Tibial nerve (tissue), 4 donors: ENCODE data around the gene DOCK1. TPM values are rescaled to one million over a fixed set of nuclear protein-coding genes. Genes with fewer than 3 reads are reported as not detected.

Experiments
- DNase-seq, 2 donors: peaks; one replicate each; pipeline ENCODE4 v3.0.0-alpha.2; 2019; ENCODE audit warnings: low spot score in 2 of 2
- H3K27ac ChIP-seq, 4 donors: fragments of 200-600 bp; sonication (generic) in 3 of 4; one replicate each; pipeline ENCODE4 v1.5.1; 2017 to 2019; ENCODE audit warnings: mild to moderate bottlenecking in 1 of 4
- H3K27me3 ChIP-seq, 2 donors: fragments of 200-600 bp; sonication (generic) in 1 of 2; one replicate each; pipeline versions ENCODE4 v1.5.1 to v1.6.0; 2017 to 2019
- H3K36me3 ChIP-seq, 3 donors: fragments of 200-600 bp; sonication (generic); one replicate each; pipeline ENCODE4 v1.5.1; 2018 to 2019
- H3K4me1 ChIP-seq, 4 donors: fragments of 200-600 bp; sonication (generic) in 3 of 4; one replicate each; pipeline ENCODE4 v1.5.1; 2017 to 2019
- H3K4me3 ChIP-seq, 4 donors: fragments of 200-600 bp; sonication (generic) in 3 of 4; one replicate each; pipeline ENCODE4 v1.5.1; 2017 to 2019; ENCODE audit warnings: mild to moderate bottlenecking in 1 of 4, moderate library complexity in 1 of 4
- H3K9me3 ChIP-seq, 4 donors: fragments of 200-600 bp; sonication (generic) in 3 of 4; one replicate each; pipeline ENCODE4 v1.5.1; 2017 to 2019
- CTCF ChIP-seq, 5 experiments: fragments of 200-600 bp in 3 of 5; fragments of 450-650 bp in 2 of 5; sonication (generic) in 3 of 5; IDR thresholded peaks; one replicate each; pipeline ENCODE4 v1.5.1; 2016 to 2019; ENCODE audit warnings: antibody characterized with exemption in 5 of 5, mild to moderate bottlenecking in 3 of 5, moderate library complexity in 2 of 5
- EP300 ChIP-seq, 2 donors: sonication (generic); formaldehyde crosslinking; IDR thresholded peaks; one replicate each; pipeline ENCODE4 v1.6.1; 2017; ENCODE audit warnings: antibody characterized with exemption in 2 of 2, mild to moderate bottlenecking in 1 of 2
- POLR2A ChIP-seq, 2 donors: fragments of 450-650 bp; IDR thresholded peaks; one replicate each; pipeline ENCODE4 v1.6.1; 2017; ENCODE audit warnings: antibody characterized with exemption in 2 of 2, mild to moderate bottlenecking in 2 of 2, moderate library complexity in 2 of 2
- WGBS, 2 donors: methylation state at CpG; one replicate each; pipeline ENCODE4 v1.1.5; 2018; 5-methylcytosine and 5-hydroxymethylcytosine counted together
- total RNA-seq, 4 donors: library from RNA; depleted of rRNA; stranded (reverse); fragments of >200 nt; gene quantifications; one replicate each; pipeline ENCODE4 v1.1.0, GENCODE V29; 2016

Gene DOCK1
- total RNA-seq, 4 donors from 2014 or later, result 57.3 to 76.7 (median 63.7) TPM

DNA sequence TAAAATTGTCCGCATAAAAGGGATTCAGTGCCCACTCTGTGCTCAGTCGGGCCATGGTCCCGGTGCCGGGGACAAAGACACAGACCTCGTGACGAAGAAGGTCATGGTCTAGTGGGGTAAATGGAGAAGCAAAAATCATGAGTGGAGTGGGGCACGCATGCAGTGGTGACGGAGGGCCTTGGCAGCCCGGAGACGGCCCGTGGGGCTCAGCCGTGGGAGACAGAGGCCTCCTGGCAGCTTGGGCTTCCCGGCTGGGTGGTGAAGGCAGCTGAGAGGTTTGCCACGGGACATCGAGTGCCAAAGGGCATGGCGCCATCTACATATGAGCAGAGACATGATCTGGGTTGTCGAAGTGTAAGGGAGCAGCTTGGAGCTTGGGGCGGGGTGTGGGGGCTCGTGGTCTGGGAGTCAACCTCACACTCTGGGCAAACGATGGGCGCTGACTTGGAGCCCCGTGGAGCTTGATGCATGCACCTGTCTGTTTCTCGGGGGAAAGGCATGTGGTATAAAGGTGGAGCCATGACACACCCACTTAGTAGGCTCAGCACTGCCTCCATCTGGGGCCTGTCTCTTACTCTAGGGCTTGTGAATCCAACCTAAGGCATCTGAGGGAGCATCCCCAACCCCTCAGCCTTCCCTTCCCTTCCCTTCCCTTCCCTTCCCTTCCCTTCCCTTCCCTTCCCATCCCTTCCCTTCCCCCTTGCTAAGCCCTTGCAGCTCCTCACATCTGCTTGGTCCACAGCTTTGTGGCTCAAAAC lies 442.2 kb downstream of the DOCK1 start:
- Histone ChIP-seq H3K4me3 (no peak overlapping the region), H3K9me3 (no peaks in the 10 kb centered on the region), H3K4me1 (no peaks in the 10 kb centered on the region), H3K27me3 (no peaks in the 10 kb centered on the region), H3K27ac (no peak overlapping the region), H3K36me3 (peaks cover 0 to 43% (median 0%) of the 10 kb centered on the region in 3 donors)
- TF ChIP-seq EP300 (IDR thresholded peaks at IDR 0.05) (no peak), CTCF (IDR thresholded peaks at IDR 0.05) (no peak), POLR2A (IDR thresholded peaks at IDR 0.05) (no peak)
- WGBS, 2 donors, result 95 to 98% methylated on average over 23 of the region's 23 CpGs
- DNase-seq, result no peak

DNA sequence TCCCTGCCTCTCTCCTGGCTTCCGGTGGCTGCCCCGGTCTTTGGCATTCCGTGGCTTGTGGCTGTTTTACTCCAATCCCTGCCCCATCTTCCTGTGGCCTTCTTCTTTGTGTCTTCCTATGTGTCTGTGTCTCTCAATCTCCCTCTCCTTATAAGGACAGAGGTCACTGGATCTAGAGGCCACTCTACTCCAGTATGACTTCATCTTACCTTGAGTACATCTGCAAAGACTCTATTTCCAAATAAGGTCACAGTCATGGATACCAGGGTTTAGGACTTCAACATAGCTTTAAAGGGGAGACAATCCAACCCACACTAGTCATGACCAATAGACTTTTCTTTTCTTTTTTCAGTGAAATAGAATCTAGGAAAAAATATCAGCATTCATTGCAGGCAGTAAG lies 444.5 kb downstream of the DOCK1 start:
- DNase-seq, result no peak
- Histone ChIP-seq H3K4me3 (no peak overlapping the region), H3K4me1 (no peaks in the 10 kb centered on the region), H3K27me3 (no peaks in the 10 kb centered on the region), H3K27ac (no peak overlapping the region), H3K9me3 (no peaks in the 10 kb centered on the region), H3K36me3 (peaks cover 0 to 42% (median 0%) of the 10 kb centered on the region in 3 donors)
- TF ChIP-seq CTCF (IDR thresholded peaks at IDR 0.05) (no peak), EP300 (IDR thresholded peaks at IDR 0.05) (no peak), POLR2A (IDR thresholded peaks at IDR 0.05) (no peak)
- WGBS, 2 donors, result 93 to 98% methylated on average over 3 of the region's 3 CpGs

DNA sequence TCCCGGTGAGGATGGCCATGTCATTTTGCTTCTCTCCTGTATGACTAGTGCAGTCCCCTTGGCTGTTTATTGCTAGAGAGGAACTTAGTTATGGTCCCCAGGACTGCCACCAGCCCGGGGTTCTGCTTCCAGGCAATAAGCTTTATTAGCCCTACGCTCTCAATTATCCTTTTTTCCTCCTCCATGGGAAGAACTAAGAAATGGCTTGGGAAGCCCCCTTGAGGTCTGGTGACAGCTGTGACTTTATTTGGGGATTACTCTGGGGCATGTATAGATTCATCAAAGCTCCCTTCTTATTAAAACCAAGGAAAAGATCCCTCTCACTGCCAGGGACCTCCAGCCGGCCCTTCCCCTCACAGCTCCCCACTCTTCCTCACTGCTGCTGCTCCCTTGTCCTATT lies 446.3 kb downstream of the DOCK1 start:
- Histone ChIP-seq H3K4me1 (no peaks in the 10 kb centered on the region), H3K9me3 (no peaks in the 10 kb centered on the region), H3K27ac (no peak overlapping the region), H3K36me3 (peaks cover 0 to 36% (median 0%) of the 10 kb centered on the region in 3 donors), H3K27me3 (no peaks in the 10 kb centered on the region), H3K4me3 (no peak overlapping the region)
- WGBS, 2 donors, result 70 to 73% methylated on average over 4 of the region's 4 CpGs
- no peak for TF ChIP-seq POLR2A (IDR thresholded peaks at IDR 0.05)
- no peak for TF ChIP-seq EP300 (IDR thresholded peaks at IDR 0.05)
- no peak for TF ChIP-seq CTCF (IDR thresholded peaks at IDR 0.05)
- no peak for DNase-seq

GRCh38 chr10:127353544-127353943 lies 448.3 kb downstream of the DOCK1 start:
- 89 to 93% methylated on average over 13 of the region's 13 CpGs for WGBS, 2 donors
- H3K4me1 ChIP-seq, result no peaks in the 10 kb centered on the region
- H3K36me3 ChIP-seq, result peaks cover 0 to 27% (median 0%) of the 10 kb centered on the region in 3 donors
- no peak for DNase-seq
- no peak overlapping the region for H3K4me3 ChIP-seq
- H3K9me3 ChIP-seq, result no peaks in the 10 kb centered on the region
- no peak overlapping the region for H3K27ac ChIP-seq
- TF ChIP-seq EP300 (IDR thresholded peaks at IDR 0.05), result no peak
- TF ChIP-seq CTCF (IDR thresholded peaks at IDR 0.05), result no peak
- no peak for TF ChIP-seq POLR2A (IDR thresholded peaks at IDR 0.05)
- no peaks in the 10 kb centered on the region for H3K27me3 ChIP-seq

GRCh38 chr10:127354255-127354654 lies 449.0 kb downstream of the DOCK1 start:
- TF ChIP-seq POLR2A (IDR thresholded peaks at IDR 0.05), result no peak
- TF ChIP-seq EP300 (IDR thresholded peaks at IDR 0.05), result no peak
- no peak for TF ChIP-seq CTCF (IDR thresholded peaks at IDR 0.05)
- 70 to 81% methylated on average over 7 of the region's 7 CpGs for WGBS, 2 donors
- peaks cover 0 to 27% (median 0%) of the 10 kb centered on the region in 3 donors for H3K36me3 ChIP-seq

More at GRCh38 chr10:127354255-127354654, 449.0 kb downstream of the DOCK1 start:
- H3K4me3 ChIP-seq, result no peak overlapping the region
- DNase-seq, result no peak
- H3K27ac ChIP-seq, result no peak overlapping the region
- H3K9me3 ChIP-seq, result no peaks in the 10 kb centered on the region
- no peaks in the 10 kb centered on the region for H3K27me3 ChIP-seq
- no peaks in the 10 kb centered on the region for H3K4me1 ChIP-seq
